GM20000 (cell line): ENCODE results near the gene AMBP.

Experiments
- DNase-seq: peaks from one replicate; pipeline ENCODE4 v3.0.0; 2012; ENCODE audit warnings: low spot score
- CTCF ChIP-seq: IDR thresholded peaks from 2 replicates; pipeline ENCODE4 v1.5.1; 2012; ENCODE audit warnings: mild to moderate bottlenecking, control low read depth; ENCODE audit errors: extremely low read depth, missing control alignments

AMBP gene

GRCh38 chr9:114093761-114094505 lies 15.8 kb upstream of the AMBP start:
- TF ChIP-seq CTCF: no peak
- no peak for DNase-seq

GRCh38 chr9:114093031-114093471 lies 15.0 kb upstream of the AMBP start:
- TF ChIP-seq CTCF: no peak
- DNase-seq: no peak

GRCh38 chr9:114092336-114092735 lies 14.2 kb upstream of the AMBP start:
- DNase-seq: no peak
- TF ChIP-seq CTCF: no peak

GRCh38 chr9:114091711-114092110 lies 13.6 kb upstream of the AMBP start:
- no peak for DNase-seq
- no peak for TF ChIP-seq CTCF

GRCh38 chr9:114090798-114091197 lies 12.7 kb upstream of the AMBP start:
- DNase-seq: no peak

GRCh38 chr9:114089206-114089840 lies 11.2 kb upstream of the AMBP start:
- no peak for DNase-seq
- no peak for TF ChIP-seq CTCF

More at GRCh38 chr9:114090798-114091197, 12.7 kb upstream of the AMBP start:
- TF ChIP-seq CTCF: no peak

- TF ChIP-seq CTCF: no peak
- DNase-seq: no peak
Observed at GRCh38 chr9:114088571-114089170, 10.6 kb upstream of the AMBP start.
